ENCODE measurements around the gene RASSF5. TPM values are rescaled to one million over a fixed set of nuclear protein-coding genes. Genes with fewer than 3 reads are reported as not detected.

Gene RASSF5
- total and polyA plus RNA-seq, 10 of the 15 experiments (the other 5 are each of a cell fraction or from before 2014, with no cell fraction given), result 14.0 to 89.6 (median 68.9) TPM

GRCh38 chr1:206518743-206519142, 11.4 kb downstream of the RASSF5 start:
- RAD21 ChIA-PET (ENCODE audit: unreplicated experiment), result interaction anchor here (1.0 to 1.7 kb wide), 2 partner anchors 21 to 26 kb away, joined by 5 to 9 read pairs; no protein-coding TSS in a partner anchor
- no peak for FAIRE-seq
- Histone ChIP-seq H4K20me1 (ENCODE audit: control insufficient read depth, insufficient read depth) (no peaks in the 10 kb centered on the region), H3K9ac (ENCODE audit: control insufficient read depth, insufficient read depth, low read length) (no peak overlapping the region), H3K27me3 (replicated peaks in 1 of 2; ENCODE audit: control insufficient read depth in 2 of 2, insufficient read depth in 2 of 2, low read length in 1 of 2) (no peaks in the 10 kb centered on the region), H2AFZ (ENCODE audit: control insufficient read depth, low read depth, low read length) (no peak overlapping the region), H3K4me1 (ENCODE audit: control insufficient read depth, insufficient read depth, low read length) (peaks cover 7% of the 10 kb centered on the region; the same call in 1 of the 2 replicates), H3K4me3 (no peak overlapping the region), H3K27ac (ENCODE audit: control insufficient read depth, insufficient read depth) (no peak overlapping the region), H3K79me2 (ENCODE audit: control insufficient read depth, insufficient read depth, low read length) (no peaks in the 10 kb centered on the region), H3K36me3 (ENCODE audit: control insufficient read depth in 2 of 2, insufficient read depth in 2 of 2, low read length in 1 of 2) (no peaks in the 10 kb centered on the region; a peak in 1 of 4 replicates), H3K4me2 (ENCODE audit: control insufficient read depth, insufficient read depth) (no peak overlapping the region), H3K9me3 (replicated peaks; ENCODE audit: control insufficient read depth, insufficient read depth, low read length) (no peaks in the 10 kb centered on the region)
- SMC1A ChIA-PET (ENCODE audit: uncharacterized antibody, unreplicated experiment), result interaction anchor here (0.9 kb wide), 1 partner anchor 23 kb away, joined by 3 read pairs; no protein-coding TSS in a partner anchor
- 61% methylated on average over 6 of the region's 6 CpGs for WGBS (ENCODE audit: insufficient coverage, insufficient replicate concordance, low lambda C conversion rate, missing lambda C conversion rate)
- in situ Hi-C loops (cut with MboI) (no loop called here), intact Hi-C loops (cut with micrococcal nuclease; ENCODE audit: unreplicated experiment) (no loop called here)
- no peak for DNase-seq (ENCODE audit: low read depth, low spot score)
- CTCF ChIA-PET, result interaction anchor here (1.2 to 4.3 kb wide), 2 partner anchors 13 to 145 kb away, joined by 3 to 23 read pairs; partner anchors contain the start of gene RASSF5
- POLR2A ChIA-PET, result no interaction called here
- ATAC-seq, result no peak
- BruUV-seq (replicated peaks), result no TSS peak
- TF ChIP-seq SIN3A (IDR thresholded peaks at IDR 0.05; ENCODE audit: low read depth, low read length), result no peak
- TF ChIP-seq MEF2B (IDR thresholded peaks at IDR 0.05; ENCODE audit: partially characterized antibody, poor library complexity, severe bottlenecking), result no peak
- TF ChIP-seq CREB1 (IDR thresholded peaks at IDR 0.05; ENCODE audit: low read depth), result no peak
- TF ChIP-seq, protein P1, sequence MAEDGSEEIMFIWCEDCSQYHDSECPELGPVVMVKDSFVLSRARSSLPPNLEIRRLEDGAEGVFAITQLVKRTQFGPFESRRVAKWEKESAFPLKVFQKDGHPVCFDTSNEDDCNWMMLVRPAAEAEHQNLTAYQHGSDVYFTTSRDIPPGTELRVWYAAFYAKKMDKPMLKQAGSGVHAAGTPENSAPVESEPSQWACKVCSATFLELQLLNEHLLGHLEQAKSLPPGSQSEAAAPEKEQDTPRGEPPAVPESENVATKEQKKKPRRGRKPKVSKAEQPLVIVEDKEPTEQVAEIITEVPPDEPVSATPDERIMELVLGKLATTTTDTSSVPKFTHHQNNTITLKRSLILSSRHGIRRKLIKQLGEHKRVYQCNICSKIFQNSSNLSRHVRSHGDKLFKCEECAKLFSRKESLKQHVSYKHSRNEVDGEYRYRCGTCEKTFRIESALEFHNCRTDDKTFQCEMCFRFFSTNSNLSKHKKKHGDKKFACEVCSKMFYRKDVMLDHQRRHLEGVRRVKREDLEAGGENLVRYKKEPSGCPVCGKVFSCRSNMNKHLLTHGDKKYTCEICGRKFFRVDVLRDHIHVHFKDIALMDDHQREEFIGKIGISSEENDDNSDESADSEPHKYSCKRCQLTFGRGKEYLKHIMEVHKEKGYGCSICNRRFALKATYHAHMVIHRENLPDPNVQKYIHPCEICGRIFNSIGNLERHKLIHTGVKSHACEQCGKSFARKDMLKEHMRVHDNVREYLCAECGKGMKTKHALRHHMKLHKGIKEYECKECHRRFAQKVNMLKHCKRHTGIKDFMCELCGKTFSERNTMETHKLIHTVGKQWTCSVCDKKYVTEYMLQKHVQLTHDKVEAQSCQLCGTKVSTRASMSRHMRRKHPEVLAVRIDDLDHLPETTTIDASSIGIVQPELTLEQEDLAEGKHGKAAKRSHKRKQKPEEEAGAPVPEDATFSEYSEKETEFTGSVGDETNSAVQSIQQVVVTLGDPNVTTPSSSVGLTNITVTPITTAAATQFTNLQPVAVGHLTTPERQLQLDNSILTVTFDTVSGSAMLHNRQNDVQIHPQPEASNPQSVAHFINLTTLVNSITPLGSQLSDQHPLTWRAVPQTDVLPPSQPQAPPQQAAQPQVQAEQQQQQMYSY (CRISPR knock-in tag; IDR thresholded peaks at IDR 0.05), result no peak
- no peak for TF ChIP-seq CBX3 (IDR thresholded peaks at IDR 0.05; ENCODE audit: borderline replicate concordance, low read depth)
- TF ChIP-seq IRF3 (IDR thresholded peaks at IDR 0.05), result no peak
- no peak for TF ChIP-seq FOS (IDR thresholded peaks at IDR 0.05; ENCODE audit: borderline replicate concordance, extremely low read depth, insufficient read length)
- no peak for TF ChIP-seq PML (IDR thresholded peaks at IDR 0.05; ENCODE audit: low read length)
- no peak for TF ChIP-seq BHLHE40 (IDR thresholded peaks at IDR 0.05; ENCODE audit: borderline replicate concordance in 1 of 2, low read depth in 2 of 2, low read length in 1 of 2)
- TF ChIP-seq SMAD1 (IDR thresholded peaks at IDR 0.05; ENCODE audit: low read depth, partially characterized antibody), result no peak
- no peak for TF ChIP-seq SPI1 (IDR thresholded peaks at IDR 0.05; ENCODE audit: borderline replicate concordance, insufficient read depth, low read depth, low read length)
- no peak for TF ChIP-seq NBN (IDR thresholded peaks at IDR 0.05)
- no peak for TF ChIP-seq USF2 (IDR thresholded peaks at IDR 0.05; ENCODE audit: borderline replicate concordance, low read depth, low read length)
- TF ChIP-seq ZNF687 (IDR thresholded peaks at IDR 0.05), result no peak
